DMS114 treated with DMSO at 0.1 percent for 48 hours (cell line): ENCODE data around the gene MYO5C.

Experiments
- DNase-seq: peaks from one replicate; lab custom pipeline; 2025; ENCODE audit not compliant: unreplicated experiment; lab: John Stamatoyannopoulos, UW

Gene MYO5C

GRCh38 chr15:52153900-52154895 lies 141.4 kb downstream of the MYO5C start:
- no peak for DNase-seq

DNA sequence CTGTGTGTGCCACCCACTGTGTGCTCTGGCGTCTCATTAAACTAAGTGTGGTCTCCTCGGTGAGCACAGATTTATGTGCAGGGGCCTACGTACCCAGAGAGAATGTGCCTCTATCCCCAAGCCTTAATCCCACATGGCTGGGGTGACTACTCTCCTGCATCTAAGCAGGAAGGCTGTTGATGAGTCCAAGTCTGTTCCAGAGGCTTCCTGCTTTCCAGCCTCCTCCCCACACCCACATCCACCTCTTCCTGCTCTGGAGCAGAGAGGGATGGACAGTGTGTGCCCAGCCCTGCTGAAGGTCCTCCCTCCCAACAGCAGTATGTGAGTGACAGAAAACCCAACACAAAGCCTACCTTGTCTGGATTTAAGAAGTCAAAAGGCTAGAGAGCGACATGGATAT lies 144.3 kb downstream of the MYO5C start:
- no peak for DNase-seq

DNA sequence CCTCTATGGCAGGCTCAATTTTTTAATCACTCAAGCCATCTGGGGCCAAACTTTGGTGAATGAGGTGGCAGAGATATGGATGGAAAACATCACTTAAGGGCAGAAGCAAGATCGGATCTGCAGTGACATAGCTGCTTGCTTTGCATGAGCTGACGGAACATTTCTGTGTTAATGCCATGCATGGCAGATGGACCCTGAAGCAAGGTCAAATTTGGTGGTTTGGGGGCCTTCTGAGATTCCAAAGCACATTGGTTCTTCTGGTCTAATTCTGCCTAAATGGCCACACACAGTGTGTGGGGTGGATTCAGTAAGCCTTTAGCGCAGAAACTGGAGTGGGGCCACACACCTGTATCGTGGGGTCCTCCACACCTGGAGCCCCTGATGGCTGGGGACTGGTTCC lies 144.7 kb downstream of the MYO5C start:
- DNase-seq: no peak

DNA sequence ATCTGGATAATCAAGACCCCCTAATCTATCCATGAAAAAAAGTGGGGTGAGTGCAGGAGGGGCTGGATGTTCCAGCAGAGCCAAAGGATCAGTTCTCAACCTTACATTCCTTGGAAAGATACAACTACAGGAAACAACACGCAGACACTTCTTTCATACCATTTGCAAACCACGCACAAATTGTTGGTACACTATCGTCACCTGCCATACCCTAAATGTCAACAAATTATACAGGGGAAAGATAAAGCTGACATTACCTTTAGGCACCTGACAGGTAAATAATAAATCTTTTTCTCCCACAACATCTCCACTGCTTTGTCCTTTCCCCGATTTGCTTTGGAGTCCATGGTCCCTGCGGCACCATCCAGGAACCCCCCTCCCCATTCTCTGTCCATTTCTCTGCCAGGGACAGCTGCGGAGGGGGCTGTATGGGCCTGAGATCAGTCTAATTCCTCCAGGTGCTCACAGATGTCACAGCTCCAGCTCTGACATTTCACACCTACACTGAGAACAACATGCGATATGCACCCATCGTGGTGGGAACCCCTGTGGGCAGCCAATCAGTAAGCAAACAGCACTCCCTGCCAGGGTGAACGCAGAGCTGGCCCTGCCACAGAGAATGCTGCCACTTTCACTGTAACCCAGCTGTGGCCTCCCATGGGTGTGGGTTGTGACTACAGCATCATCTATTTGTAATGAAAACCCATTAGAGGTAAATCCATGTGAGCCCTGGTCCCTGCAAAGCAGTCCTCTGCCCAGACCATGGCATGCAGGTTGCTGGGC lies 145.4 kb downstream of the MYO5C start:
- no peak for DNase-seq

DNA sequence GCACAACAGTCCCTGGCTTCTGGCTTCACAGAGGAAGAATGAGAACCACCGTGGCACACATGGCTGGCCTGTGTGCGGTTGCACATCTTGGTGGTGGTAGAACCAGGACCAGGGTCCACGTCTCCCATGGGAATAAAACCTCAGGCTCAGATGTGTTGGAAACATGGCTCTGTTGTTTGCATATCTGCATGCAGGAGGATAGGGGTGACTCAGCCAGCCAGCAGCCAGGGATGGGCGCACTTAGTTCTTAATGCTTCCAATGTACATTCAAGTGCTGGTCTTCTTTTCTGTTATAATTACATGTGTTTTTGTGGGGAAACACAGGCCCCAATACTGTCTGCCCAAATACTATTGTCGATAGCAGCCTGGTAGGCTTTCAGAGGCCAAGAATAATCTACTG lies 147.2 kb downstream of the MYO5C start:
- DNase-seq: no peak

GRCh38 chr15:52146776-52147175 lies 148.8 kb downstream of the MYO5C start:
- DNase-seq: no peak

GRCh38 chr15:52146261-52146660 lies 149.3 kb downstream of the MYO5C start:
- DNase-seq: no peak

GRCh38 chr15:52144656-52145178 lies 150.9 kb downstream of the MYO5C start:
- DNase-seq: no peak

- no peak for DNase-seq
Measured at GRCh38 chr15:52143873-52144272, 151.7 kb downstream of the MYO5C start.
